GM12892 (cell line): Measurements from ENCODE around the gene CAPZA2.

ENCODE experiments used
- DNase-seq: peaks from one replicate; pipeline ENCODE4 v3.0.0; 2011; ENCODE audit not compliant: insufficient read length
- FAIRE-seq: peaks from 2 replicates; lab custom pipeline; 2011; peaks lifted over from hg19 to GRCh38; lab: Jason Lieb, UNC
- POLR2A ChIP-seq: IDR thresholded peaks from 2 replicates; pipeline ENCODE4 v1.6.1; 2011; ENCODE audit warnings: low read depth, low read length, control low read depth
- POLR2AphosphoS5 ChIP-seq: IDR thresholded peaks from 2 replicates; pipeline ENCODE4 v1.6.1; 2011; ENCODE audit warnings: low read depth, low read length, control low read depth
- TAF1 ChIP-seq: IDR thresholded peaks from 2 replicates; pipeline ENCODE4 v1.6.1; 2011; ENCODE audit warnings: low read depth, mild to moderate bottlenecking, control low read depth, low read length, borderline replicate concordance

CAPZA2 gene

DNA sequence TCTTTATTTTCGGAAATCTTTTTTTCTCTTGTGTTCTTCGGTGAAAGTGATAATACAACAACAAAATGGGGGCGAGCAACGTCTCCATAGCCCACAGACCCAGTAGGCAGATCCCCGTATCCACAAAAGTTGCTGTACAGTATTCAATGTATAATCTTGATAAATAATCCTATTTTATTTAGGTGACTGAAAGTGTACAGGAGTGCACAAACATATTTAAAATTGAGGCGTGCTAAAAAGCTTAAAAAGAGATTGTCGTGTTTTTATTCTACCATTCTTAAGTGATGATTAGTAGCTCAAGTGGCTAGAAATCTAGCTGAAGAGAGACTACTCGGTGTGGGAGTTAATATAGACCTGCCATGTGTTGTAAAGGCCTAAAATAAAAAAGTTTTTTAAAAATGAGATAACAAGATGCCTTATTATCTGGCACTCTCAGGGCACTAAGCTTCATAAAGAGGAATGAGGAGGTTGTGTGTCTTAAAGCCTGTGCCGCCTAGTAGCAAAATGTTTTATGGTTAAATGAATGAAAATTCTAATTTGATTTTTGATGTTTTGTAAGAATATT lies 1.6 kb downstream of the CAPZA2 start:
- FAIRE-seq (no peak), DNase-seq (no peak)
- TF ChIP-seq TAF1: no peak
- no peak for TF ChIP-seq POLR2A
- no peak for TF ChIP-seq POLR2AphosphoS5

DNA sequence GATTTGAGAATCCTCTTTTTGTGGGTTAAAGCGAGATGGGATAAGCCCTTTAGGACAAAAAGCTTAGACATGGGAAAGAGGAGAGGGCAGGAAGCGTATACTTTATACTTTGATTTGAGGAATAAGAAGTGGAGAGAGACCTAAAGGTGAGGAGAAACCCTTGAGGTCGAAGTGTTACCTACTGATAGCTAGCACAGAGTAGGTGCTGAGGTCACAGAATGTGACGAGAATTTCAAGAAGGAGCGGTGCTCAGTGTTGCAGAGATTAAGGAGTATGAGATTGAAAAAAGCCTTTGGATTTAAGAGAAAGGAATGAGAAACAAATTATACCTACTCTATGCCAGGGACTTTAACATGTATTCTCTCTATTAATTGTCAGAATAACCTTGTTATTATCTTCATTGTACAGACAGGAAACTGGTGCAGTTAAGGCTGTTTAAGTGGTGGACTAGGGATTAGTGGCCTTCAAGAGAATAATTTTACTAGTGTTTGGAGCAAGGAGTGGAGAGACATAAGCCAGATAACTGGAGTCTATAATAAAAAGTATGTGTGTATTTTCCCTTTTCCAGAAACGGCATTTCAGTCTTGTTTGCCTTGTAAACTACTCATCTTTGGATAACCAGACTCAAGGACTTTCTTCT lies 8.8 kb downstream of the CAPZA2 start:
- DNase-seq (no peak), FAIRE-seq (no peak)
- TF ChIP-seq POLR2A: no peak
- no peak for TF ChIP-seq POLR2AphosphoS5
- TF ChIP-seq TAF1: no peak

DNA sequence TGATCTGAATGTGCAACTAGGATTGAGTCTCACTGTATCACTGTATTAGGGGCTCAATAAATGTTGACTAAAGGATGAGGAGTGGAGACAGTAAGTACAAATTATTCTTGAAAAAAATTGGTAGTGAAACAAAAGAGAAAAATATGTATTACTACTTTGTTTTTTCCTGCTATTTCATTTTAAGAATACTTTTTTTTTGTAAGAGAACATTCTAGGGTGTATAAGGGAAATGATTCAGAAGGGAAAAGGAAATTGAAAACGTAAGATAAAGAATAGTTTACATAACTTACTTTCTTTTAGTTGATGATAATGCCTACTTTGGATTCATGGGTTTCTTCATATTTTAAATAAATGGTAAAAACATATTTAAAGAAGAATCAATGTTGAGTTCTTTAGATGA lies 9.6 kb downstream of the CAPZA2 start:
- DNase-seq (no peak), FAIRE-seq (no peak)
- TF ChIP-seq TAF1 (no peak), POLR2A (no peak), POLR2AphosphoS5 (no peak)

DNA sequence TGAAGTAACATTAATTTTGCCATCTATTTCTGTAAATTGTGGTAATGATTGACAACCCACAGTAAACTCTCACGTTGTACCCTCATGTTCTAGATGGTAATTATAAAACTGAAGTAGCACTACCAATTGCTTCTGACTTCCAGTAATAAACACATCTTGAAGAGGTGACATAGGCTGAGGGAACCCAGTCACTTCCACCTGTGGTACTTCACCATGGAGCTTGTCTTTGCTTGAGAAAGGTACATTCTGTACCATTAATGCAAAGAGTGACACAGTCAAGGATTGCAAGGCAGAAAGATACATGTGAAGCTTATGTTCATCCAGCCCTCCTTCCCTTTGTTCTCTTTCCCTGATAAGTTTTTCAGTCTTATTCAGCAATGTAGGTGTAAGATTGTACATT lies 11.2 kb downstream of the CAPZA2 start:
- no peak for DNase-seq
- TF ChIP-seq POLR2AphosphoS5: no peak
- no peak for TF ChIP-seq TAF1
- TF ChIP-seq POLR2A: no peak
- FAIRE-seq: no peak

DNA sequence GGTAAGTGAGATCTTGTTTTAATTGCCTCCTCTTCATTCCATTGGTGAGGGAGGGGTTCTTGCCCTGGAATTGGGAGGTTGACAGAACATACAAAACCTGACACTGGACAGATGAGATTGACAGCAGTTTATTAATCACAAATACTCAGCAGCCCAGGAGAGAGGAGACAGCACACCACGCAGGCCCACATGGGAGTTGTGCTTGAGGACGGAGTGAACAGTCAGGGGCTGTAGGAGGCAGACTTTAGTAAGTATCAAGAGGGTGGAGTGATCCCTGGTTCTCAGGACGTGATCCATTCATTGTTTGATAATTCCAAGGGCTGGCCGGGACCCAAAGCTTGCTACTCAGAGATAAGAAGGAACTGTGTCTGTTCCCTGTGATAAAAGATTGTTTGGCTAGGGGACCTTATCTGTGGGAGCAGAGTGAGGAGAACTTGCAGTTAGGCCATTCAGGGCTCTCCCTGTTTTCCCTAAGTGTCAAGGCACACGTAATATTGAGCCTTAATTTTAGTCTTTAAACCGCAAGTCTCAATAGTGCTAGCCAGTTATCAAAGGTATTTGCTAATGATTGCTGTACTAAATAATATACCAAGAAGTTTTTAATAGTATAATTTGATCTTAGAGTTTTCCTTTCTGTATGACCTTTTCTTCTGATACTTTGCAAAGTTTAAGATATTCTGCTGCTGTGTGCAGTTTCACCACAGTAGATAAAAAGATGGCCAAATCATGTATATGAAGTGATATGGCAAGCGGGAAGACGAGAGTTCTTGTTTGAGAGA lies 14.5 kb downstream of the CAPZA2 start:
- no peak for TF ChIP-seq POLR2AphosphoS5
- no peak for TF ChIP-seq TAF1
- no peak for TF ChIP-seq POLR2A
- FAIRE-seq: no peak
- no peak for DNase-seq

DNA sequence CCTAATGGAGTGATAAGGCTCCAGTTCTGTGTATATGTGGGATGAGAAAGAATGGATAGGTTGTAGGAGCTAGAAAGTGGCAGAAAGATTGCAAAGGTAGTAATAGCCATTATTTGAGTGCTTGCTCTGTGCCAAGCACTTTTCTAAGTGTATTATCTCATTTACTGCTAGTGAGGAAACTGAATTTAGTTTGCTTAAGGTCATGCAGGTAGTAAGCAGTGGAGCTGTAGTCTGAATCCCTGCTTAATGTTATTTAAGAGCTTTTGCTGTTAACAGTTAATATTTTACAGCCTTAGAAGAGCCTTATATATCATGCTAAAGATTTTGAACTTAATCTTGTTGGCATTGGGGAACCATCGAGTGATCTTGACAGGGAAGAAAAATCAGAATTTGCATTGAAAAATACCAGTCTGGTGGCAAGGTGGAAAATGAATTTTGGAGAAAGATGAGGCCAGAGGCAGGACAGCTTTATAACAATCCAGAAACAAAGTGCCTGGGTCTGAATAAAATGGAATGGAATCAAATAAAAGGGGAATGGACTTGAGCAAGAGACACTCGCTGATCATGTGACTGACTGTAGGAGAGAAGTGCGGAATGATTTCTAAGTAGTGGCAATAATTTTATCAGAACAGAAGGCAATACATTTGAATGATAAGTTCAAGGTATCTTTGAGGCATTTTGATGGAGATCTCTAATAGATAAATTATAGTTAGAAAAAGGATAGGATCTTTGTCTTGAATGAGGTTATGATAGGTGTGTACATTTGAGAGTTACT lies 15.2 kb downstream of the CAPZA2 start:
- no peak for TF ChIP-seq POLR2A
- no peak for TF ChIP-seq POLR2AphosphoS5
- TF ChIP-seq TAF1: no peak
- DNase-seq (no peak), FAIRE-seq (no peak)

DNA sequence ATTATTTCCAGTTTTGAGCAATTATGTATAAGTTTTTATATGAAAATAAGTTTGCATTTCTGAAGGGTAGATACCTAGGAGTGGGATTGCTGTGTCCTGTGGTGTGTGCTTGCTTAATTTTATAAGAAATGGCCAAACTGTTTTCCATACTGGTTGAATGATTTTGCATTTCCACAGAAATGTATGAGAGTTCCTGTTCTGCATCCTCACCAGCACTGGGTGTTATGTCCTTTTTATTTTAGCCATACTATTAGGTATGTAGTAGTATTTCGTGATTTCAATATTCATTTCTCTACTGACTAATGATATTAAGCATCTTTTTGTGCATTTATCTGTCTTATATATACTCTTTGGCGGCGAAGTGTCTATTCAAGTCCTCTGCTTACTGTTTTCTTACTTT lies 22.3 kb downstream of the CAPZA2 start:
- TF ChIP-seq POLR2A (no peak), POLR2AphosphoS5 (no peak), TAF1 (no peak)
- no peak for FAIRE-seq

DNA sequence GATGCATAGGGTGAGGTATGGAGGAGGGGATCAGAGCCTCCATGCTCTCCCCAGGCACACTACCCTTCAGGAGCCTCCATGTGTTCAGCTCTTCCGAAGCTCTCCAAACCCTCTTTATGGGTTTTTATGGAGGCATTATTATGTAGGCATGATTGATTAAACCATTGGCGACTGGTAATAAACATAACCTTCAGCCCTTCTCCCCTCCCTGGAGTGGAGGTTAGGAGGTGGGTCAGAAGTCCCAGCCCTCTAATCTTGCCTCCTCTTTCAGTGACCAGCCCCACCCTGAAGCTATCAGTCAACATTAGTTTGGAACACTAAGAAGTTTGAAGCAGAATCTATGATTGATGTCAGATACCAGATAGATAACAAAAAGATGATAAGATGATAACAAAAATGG lies 23.3 kb downstream of the CAPZA2 start:
- FAIRE-seq (no peak), DNase-seq (no peak)
- TF ChIP-seq POLR2AphosphoS5 (no peak), TAF1 (no peak), POLR2A (no peak)

More for the DNA sequence above, 22.3 kb downstream of the CAPZA2 start:
- no peak for DNase-seq

DNA sequence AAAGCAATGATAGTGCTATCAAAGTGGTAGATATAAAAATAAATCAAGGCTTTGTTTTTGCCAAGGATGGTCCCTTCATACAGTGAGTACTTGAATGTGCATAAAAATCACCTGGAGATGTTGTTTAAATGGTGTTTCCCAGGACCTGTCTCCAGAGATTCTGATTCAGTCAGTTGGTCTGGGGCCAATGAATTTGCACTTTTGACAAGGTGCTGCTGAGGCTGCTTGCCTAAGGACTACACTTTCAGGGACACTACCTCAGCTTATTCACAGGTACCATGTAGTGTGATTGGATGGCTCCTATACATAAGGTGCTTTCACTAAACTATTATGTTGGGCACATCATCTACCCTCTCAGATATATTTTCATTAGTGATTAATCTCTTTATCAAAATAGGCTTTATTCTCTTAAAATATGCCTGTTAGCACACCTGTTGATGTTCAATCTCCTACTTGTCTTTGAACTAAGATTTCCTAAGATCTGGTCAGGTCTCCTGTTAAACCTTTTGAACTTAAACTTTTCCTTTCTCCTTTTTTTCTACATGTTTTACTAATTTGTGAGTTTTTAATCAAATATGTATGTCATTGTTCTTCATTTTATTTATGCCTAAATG lies 24.3 kb downstream of the CAPZA2 start:
- no peak for FAIRE-seq
- DNase-seq: no peak
- TF ChIP-seq POLR2A (no peak), TAF1 (no peak), POLR2AphosphoS5 (no peak)

DNA sequence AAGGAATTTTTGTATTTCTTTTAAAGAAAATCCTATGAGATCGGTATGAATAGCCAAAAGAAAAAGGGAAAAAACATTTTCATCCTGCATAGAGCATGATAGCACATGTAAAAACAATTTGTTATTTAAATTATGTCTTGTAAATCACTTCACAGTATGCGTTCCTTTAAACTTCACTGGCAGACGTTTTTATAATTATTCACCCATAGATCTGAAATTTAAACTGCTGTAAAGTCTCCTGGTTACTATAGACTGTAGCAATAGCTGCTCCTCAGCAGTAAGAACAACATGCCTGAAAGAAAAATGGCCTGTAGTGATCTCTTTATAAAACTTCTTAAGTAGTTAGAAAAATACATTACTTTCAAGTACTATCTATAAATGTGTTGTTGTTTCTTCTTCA lies 26.5 kb downstream of the CAPZA2 start:
- TF ChIP-seq POLR2AphosphoS5 (no peak), POLR2A (no peak), TAF1 (no peak)
- DNase-seq (no peak), FAIRE-seq (no peak)

DNA sequence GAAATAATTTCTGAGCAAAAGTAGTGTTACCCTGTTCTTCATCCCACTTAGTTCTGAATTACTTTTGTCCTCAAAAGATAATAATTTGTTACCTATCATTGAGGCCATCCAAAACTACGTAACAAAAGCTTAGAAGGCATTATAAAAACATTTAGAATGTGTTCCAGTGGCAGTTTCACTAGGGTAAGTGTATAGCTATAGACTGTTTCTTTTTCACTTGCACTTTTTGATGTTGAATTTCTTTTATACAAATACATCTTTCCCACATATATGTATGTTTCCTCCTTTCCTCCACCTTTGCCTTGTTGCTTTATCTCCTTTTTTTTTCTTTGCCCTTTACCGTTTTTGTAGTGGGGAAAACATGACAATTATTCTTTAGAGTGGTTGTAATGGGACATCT lies 33.5 kb downstream of the CAPZA2 start:
- DNase-seq: no peak
- TF ChIP-seq POLR2AphosphoS5: no peak
- TF ChIP-seq POLR2A: no peak
- TF ChIP-seq TAF1: no peak
- FAIRE-seq: no peak
